ENCODE data around the gene KIF3B.
"Not testable (repeated sequence)": the region's sequence is repeated elsewhere in the genome, so short reads cannot be mapped to it uniquely, and the experiment has no call there.

The KIF3B gene

DNA sequence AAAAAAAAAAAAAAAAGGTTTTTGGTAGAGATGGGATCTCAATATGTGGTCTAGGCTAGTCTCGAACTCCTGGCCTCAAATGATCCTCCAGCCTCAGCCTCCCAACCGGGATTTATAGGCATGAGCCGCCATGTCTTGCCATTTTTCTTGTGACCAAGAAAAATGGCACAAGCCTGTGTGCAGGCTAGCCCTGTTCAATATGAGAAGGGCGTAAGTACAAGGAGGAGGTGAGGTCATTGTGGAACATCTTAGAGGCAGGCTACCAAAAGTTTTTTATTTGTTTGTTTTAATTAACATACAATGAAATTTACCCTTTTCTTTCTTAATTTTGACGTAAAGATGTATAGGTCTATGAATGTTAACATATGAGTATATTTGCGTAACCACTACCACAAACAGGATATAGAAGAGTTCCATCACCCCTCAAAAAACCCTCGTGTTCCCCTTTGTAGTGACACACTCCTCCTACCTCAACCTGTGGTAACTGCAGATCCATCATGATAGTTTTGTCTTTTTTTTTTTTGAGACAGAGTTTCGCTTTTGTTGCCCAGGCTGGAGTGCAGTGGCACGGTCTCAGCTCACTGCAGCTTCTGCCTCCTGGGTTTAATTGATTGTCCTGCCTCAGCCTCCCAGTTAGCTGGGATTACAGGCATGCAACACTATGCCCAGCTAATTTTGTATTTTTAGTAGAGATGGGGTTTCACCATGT, 28.3 kb upstream of the KIF3B start:
- no peak for FAIRE-seq

DNA sequence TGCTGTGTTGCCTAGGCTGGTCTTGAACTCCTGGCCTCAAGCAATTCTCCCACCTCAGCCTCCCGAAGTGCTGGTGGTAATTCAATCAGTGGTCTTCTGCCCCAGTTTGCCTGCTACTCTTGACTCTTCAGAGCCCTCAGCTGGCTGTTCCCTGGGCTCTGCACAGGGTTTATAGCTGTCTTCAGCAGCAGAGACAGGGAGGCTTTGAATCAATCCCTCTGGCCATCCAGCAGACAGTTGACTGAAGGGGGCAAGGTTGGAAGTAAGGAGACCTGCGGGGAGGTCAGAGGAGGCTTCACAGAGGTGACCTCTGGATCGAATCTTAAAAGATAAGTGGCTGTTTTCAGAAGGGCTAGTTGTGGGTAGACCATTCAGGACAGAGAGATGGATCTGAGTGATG, 26.0 kb upstream of the KIF3B start:
- no peak for FAIRE-seq

DNA sequence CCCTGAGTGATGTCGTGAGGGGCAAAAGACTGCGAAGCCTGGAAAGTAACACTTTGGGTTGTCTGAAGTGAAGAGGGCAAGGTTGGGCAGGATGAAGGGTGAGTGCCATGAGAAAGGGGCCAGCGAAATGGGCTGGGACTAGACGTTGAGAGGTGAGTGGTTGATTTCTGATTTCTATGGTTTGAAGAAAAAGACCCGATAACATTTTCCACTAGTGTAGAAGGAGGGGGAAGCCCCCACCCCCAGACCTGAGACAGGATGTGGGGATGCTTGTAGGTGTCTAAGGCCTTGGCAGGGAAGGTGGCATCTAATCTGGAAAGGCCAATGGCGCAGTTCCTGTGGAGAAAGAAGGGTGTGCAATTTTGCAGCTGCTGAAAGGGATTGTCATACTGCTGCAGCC, 25.3 kb upstream of the KIF3B start:
- FAIRE-seq = no peak

DNA sequence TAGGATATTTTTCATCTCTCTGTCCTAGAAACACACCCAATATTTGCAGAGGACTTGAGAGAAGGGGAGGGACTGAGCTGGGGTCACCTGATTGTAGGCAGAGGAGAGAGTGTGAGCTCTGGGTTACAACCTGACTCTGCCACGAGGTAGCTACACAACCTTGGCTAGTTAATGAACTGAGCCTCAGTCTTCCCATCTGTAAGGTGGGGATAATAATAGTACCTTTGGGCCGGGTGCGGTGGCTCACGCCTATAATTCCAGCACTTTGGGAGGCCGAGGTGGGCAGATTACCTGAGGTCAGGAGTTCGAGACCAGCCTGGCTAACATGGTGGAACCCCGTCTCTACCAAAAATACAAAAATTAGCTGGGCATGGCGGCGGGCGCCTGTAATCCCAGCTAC, 16.5 kb upstream of the KIF3B start:
- FAIRE-seq = not testable (repeated sequence)

DNA sequence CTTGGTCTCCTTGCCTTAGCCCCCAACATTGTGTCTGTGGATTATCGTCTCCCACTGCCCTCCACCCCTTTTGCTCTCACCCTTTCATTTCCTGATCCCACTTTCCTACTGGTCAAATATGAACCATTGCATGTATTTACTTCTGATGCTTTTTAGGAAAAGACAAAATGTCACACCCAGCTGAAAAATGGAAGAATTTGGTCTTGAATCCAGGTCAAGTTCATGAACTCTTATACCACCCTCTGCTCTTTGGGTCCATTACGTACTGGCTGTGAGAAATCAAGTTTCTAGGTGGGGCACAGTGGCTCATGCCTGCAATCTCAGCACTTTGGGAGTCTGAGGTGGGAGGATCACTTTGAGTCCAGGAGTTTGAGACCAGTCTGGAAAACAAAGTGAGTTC, 15.8 kb upstream of the KIF3B start:
- FAIRE-seq = no peak

DNA sequence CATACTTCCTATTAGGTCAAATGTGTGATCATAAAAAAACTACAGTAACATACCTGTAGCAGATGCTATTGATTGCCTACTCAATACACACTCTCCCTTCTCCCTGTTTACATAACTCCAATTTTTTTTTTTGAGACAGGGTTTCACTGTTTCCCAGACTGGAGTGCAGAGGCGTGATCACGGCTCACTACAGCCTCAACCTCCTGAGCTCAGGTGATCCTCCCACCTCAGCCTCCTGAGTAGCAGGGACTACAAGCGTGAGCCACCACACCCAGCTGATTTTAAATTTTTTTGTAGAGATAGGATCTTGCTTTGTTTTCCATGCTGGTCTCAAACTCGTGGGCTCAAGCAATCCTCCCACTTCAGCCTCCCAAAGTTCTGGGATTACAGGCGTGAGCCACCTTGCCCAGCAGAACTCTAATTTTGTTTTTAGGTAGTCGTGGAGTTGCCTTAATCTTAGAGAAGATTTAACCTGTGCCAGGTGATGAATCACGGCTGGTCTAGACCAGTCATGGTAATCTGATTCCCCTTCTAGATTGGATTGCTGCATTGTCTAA, 14.0 kb upstream of the KIF3B start:
- no peak for FAIRE-seq

DNA sequence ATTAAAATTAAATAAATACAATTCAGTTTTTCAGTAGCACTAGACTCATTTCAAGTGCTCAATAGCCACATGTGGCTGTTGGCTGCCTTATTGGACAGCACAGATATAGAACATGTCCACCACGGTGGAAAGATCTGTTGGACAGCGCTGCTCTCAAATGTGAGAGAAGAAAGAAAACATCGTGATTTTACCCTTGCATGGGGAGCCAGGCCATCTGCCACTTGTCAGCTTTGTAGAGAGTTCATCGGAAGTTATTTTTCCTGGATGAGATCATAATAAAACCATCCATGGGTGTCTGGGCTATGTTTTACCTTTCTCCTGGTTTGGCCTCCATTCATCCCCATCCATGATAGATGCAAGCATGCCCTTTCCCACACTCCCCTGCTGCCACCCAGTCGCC, 5.8 kb upstream of the KIF3B start:
- FAIRE-seq = no peak

DNA sequence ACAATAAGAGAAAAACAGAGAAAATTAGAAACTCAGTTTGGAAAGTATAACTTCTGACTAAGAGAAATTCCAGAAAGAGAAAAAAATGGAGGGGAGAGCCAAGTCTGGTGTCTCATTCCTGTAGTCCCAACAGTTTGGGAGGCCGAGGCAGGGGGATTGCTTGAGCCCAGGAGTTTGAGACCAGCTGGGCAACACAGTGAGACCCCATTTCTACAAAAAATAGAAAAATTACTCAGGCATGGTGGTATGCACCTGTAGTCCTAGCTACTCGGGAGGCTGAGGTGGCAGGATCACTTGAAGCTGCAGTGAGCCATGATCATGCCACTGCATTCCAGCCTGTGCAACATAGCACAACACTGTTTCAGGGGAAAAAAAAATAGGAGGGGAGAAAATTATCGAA, 3.1 kb upstream of the KIF3B start:
- no peak for FAIRE-seq

DNA sequence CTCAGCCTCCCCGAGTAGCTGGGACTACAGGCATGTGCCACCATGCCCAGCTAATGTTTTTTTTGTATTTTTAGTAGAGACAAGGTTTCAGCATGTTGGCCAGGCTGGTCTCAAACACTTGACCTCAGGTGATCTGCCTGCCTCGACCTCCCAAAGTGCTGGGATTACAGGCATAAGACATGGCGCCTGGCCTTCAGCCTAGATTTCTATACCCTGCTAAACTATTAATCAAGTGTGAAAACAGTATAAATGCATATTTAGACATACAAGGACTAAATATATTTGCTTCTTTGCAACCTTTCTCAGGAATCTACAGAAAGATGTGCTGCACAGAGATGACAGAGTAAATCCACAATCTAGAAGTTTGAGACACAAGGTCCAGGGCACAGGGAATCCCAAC, 2.3 kb upstream of the KIF3B start:
- FAIRE-seq = not testable (repeated sequence)

DNA sequence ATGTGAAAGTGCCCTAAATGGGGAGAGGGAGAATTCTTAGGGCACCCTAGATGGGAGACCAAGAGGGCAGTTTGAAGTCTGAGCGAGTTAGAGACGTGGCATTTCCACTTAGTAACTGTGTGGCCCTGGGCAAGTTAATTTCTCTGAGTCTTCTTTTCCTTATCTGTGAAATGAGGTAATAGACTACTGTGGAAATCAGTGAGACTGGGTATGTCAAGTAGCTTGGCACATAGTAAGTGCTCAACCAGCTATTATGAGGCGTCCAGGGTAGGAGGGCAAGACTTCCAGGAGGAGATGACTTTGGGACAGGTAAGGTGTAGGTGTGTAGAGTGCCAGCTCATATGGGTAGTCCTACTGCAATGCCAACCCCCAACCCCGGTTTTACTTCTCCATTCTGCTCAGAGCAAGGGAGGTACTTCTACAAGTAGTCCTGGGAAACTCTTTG, 770 bp downstream of the KIF3B start:
- FAIRE-seq = no peak

DNA sequence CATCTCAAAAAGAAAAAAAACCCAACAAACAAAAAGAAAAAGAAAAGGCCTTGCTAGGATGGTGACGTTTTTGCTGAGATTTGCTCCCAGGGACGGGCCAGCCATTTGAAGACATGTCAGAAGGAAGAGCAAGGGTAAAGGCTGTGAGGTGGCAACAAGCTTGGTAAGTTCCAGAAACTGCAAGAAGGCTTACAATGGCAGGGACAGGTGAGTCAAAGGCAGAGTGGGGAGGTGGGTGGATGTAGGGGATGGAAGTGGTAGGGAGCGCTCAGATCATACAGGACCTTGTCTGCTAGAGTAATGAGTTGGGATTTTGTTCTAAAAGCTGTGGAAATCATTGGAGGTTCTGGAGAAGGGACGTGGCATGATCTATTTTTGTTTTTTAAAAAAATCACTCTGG, 4.3 kb downstream of the KIF3B start:
- no peak for FAIRE-seq

DNA sequence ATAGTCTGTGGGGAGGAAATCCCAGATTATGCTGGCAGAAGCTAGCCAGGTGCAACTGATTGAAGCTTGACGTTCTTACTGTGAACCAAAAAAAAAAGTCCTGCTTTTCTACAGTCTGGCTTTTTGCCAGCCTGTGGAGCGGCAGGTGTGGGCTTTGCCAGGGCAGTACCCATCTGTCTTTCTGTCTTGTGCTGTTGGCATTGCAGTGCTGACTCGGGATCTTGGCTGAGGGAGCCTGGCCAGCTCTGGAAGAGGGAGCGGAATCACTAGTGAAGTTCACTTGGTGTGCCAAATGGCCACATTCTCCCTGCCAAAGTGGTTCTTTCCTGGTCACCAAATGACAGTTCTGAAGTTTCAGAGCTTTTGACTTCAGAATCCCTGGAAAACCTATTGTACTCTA, 5.0 kb downstream of the KIF3B start:
- FAIRE-seq = no peak

DNA sequence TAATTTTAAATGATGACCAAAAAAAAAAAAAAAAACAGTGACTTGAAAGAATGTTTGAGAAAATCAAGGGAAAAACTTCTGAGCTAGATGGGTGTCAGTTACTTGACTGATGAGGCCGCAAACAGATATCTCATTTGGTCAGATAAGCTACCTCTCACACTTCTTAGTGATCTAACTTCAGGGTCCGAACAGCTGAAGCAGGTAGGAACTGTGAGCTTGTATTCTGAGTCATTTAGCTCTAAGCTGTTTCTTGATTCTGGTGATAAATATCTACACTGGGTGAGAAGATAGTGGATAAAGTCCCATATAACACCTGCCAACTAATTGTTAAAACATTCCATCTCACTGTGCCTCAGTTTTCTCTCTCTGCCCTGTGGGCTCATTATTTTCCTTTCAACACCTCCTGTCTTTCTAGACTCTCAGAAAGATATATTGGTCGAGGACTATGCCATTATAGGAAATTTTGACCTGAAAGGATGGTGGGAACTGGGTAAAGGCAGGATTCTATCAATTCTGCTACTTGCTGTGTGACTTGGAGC, 7.7 kb downstream of the KIF3B start:
- no peak for FAIRE-seq

DNA sequence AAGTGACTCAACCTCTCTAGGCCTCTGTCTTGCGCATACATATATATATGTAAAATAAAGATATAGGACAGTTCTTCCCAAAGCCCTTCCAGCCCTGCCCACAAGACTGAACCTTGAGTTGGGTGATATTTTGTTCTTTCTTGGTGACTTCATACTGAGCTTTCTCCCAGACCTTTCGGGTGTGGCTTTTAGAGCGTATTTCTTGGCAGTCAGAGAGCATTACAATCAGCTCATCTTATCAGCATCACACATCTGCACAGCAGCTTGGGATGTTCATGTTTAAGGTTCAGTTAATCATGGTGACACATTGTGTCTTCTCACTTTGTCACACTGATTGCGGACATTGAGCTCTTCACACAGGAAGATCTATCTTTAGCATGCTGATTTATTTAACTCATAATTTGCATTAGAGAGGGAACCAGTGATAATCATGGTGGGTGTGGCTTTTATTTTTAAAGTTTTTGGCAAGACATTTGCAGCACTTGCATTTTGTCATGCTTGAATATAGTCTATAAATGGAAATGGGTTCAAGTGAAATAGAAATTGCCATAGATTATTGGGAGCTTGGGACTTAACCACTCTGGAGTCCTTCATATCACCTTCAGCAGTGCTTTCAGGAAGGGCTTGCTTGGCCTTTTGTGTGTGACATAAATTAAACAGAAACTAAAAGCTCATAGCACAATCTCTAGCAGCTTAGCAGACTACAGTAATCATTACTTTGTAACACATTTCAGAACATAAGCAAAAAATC, 8.3 kb downstream of the KIF3B start:
- no peak for FAIRE-seq

DNA sequence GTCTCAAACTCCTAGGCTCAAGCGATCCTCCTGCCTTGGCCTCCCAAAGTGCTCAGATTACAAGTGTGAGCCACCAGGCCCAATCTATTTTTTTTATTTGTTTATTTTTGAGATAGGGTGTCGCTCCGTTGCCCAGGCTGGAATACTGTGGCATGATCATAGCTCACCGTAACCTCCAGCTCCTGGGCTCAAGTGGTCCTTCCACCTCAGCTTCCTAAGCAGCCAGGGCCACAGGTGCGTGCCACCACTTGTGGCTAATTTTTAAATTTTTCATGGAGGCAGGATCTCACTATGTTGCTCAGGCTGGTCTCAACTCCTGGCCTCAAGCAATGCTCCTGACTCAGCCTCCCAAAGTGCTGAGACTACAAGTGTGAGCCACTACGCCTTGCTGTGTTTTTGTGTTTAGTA, 9.8 kb downstream of the KIF3B start:
- FAIRE-seq = no peak

DNA sequence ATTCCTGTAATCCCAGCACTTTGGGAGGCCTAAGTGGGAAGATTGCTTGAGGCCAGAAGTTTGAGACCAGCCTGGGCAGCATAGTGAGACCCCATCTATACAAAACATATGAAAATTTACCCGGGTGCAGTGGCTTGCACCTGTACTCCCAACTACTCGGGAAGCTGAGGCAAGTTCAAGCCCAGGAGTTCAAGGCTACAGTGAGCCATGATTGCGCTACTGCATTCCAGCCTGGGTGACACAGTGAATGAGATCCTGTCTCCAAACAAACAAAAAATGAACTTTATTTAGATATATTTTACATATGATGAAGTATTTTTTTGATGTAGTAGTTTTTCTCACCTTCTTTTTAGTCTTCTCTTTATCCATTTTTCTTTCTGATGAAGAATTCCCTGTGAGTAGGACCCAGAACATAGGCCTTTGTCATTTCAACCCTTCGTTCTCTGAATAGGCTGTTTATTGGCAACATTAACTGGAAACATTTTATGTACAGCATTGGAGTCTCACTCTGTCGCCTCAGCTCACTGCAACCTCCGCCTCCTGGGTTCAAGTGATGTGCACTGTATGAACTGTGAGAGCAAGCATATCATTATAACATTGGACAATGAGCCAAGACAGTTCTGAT, 10.9 kb downstream of the KIF3B start:
- FAIRE-seq = no peak

DNA sequence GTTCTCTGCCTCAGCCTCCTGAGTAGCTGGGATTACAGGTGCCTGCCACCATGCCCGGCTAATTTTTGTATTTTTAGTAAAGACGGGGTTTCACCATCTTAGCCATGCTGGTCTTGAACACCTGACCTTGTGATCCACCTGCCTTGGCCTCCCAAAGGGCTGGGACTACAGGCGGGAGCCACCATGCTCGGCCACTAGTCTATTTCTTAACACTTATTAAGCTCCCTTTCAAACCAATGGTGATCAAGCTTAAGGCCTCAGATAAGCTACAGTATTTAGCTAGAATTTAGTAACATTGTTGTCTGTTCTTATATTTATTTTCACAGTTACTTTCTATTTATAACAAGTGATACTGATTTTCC, 11.8 kb downstream of the KIF3B start:
- not testable (repeated sequence) for FAIRE-seq

DNA sequence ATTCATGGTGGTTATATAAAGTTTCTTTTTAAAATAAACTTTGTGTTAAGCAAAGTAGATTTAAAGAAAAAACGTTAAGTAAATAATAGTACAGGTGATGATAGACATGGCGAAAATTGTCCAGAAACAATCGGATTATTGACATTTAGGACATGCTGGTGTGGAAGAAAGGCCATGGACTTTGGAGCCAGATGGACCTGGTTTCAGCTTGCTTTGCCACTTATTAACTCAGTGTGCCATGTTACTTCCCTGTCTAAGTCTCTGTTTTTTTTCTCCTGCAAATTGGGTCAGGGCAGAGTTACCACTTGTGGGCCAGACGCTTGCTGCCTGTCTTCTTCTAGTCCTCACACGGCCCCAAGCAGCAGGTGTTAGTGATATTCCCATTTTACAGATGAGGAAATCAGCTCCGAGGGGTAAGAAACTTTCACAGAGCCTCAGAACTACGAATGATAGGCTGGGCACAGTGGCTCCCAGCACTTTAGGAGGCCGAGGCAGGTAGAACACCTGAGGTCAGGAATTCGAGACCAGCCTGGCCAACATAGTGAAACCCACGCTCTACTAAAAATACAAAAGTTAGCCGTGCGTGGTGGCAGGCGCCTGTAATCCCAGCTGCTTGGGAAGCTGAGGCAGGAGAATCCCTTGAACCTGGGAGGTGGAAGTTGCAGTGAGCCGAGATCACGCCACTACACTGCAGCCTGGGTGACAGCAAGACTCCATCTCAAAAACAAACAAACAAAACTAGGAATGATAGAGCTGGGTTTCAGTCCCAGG, 12.4 kb downstream of the KIF3B start:
- no peak for FAIRE-seq

DNA sequence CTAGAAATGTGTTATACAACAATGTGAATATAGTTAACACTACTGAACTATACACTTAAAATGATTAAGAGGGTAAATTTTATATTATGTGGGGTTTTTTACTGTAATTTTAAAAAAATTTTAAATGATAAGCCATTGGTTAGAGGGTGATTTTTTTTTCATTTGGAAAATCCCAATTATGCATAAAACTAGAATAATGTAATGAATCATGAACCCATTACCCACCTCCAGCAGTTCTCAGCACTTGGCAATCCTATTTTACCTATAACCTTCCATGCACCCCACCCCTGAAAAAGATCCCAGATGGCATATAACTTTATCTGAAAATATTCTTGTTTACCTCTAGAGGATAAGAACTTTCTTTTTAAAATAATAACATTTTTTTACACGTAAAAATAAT, 13.7 kb downstream of the KIF3B start:
- FAIRE-seq = no peak

DNA sequence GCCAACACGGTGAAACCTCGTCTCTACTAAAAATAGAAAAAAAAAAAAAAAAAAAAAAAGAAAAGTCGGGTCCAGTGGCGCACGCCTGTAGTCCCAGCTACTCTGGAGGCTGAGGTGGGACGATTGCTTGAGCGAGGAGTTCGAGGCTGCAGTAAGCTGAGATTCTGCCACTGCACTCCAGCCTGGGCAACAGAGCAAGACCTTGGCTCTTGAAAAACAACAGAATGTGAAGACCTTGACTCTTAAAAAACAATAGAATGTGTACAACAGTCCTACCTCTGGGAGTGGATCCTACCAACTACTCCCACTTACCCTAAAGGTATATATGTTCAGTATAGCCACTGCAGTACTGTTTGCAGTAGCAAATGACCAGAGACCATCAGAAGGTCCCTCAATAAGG, 15.1 kb downstream of the KIF3B start:
- FAIRE-seq = no peak

DNA sequence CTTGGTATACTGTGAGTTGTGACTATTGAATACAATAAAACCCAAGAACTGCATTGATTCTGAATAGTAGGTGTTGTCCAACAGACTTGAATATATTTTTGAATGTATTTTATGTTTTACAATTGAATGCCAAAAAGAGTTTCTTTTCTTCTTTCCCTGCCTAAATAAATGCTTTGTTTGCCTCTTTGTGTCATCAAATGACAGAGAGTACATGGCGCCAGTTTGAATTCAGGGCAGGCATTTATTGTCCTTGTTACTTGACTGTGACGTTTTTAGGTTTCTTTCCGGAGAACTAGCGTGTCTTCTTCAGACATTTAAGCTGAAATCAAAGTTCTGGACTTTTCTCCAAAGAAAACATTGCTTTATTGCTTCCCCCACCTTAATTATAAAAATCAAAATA, 16.6 kb downstream of the KIF3B start:
- no peak for FAIRE-seq

DNA sequence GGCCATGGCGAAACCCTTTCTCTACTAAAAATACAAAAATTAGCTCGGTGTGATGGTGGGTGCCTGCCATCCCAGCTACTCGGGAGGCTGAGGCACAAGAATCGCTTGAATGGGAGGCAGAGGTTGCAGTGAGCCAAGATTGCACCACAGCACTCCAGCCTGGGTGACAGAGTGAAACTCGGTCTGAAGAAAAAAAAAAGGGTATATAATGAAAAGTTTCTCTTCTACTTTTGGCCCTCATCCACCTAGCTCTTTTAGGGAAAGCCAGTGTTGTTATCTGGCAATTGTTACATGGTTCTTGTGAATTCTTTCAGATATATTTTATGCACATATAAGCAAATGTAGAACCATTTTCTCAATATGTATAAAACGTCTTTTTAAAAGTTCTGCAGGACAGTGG, 19.0 kb downstream of the KIF3B start:
- no peak for FAIRE-seq

Measured in A204.1 (cell line).